Measurements from ENCODE around the gene ZNF17.
"Not testable (repeated sequence)": the region's sequence is repeated elsewhere in the genome, so short reads cannot be mapped to it uniquely, and the experiment has no call there.

Gene ZNF17

DNA sequence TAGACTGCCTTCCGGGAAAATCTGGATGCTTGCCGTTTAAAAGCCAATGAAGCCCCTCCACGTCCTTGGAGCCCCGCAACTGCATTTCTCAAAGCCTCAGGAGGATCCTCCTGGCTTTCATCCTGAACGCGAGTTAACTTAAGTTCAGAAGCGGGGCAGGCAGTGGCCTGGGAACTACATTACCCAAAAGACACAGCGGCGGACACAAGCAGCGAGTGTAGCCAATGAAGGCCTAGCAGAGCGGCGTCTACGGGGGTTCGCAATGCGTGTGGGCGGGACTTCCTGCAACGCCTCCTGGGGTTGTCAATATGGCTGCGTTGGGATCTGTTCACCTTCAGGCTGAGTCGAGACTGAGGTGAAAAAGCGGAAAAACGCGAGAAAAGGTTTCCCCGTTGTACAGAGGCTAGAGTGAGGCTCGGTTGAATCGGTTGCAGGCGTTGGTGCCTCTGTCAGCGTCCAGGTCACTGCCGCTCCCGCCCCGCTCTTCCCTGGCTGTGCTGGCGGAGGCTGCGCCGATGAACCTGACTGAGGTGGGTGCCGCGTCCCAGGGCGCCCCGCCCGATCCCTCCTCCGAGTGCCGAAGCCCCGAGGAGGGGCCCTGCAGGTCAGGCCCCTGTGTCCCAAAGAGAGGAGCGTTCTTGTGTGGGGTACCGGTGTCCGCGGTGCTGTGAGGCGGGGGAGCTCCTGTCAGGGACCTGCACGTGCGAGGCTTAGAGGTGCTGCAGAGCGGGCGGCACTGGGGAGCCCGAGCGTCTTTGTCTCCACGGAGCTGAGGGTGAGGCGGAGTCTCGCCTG lies at the start of gene ZNF17:
TSS of gene ZNF17 (plus strand) at position 285 of the 795 bp plus-strand sequence. CDS start 2,455 bp downstream, outside the sequence.
- DNase-seq (ENCODE audit: low spot score) = peak; percentile 93

GRCh38 chr19:57362419-57362818 lies 48.5 kb upstream of the ZNF17 start:
- no peak for DNase-seq (ENCODE audit: low spot score)

GRCh38 chr19:57362997-57363687 lies 47.8 kb upstream of the ZNF17 start, which contains the start of the genes TRAPPC2B and ZNF547:
Gene TRAPPC2B, plus strand, starts transcription at chr19:57363551. Its CDS starts 1,283 bp downstream, at chr19:57364834.
Gene ZNF547, plus strand, starts transcription at chr19:57363551. Its CDS starts 5,005 bp downstream, at chr19:57368556.
- DNase-seq (ENCODE audit: low spot score) = peak; percentile 99

DNA sequence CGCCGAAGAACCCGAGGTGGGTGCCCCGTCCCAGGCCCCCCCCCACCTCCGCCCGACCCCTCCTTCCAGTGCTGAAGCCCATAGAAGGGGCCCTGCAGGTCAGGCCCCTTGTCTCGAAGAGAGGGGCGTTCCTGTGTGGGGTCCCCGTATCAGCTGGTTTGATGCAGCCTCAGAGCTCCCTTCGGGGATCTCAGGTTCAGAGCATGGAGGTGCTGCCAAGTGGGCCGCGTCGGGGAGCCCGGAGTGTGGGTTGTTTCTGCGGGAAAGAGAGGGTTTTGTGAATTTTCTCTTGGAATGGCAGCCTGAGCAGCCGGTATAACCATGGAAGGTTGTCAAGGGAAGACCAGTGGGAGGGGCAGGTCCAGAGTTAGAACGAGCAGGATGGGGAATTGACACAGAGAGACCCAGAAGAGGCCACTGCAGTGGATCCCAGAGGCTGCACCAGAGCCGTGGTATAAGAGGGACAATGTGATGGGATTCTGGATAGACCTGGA lies 47.2 kb upstream of the ZNF17 start:
- no peak for DNase-seq (ENCODE audit: low spot score)

- DNase-seq (ENCODE audit: low spot score) = no peak
Observed at GRCh38 chr19:57366776-57367175, 44.2 kb upstream of the ZNF17 start.

GRCh38 chr19:57374179-57374578 lies 36.8 kb upstream of the ZNF17 start:
- no peak for DNase-seq (ENCODE audit: low spot score)

GRCh38 chr19:57374647-57375046 lies 36.3 kb upstream of the ZNF17 start:
- DNase-seq (ENCODE audit: low spot score) = not testable (repeated sequence)

- DNase-seq (ENCODE audit: low spot score) = no peak
Observed at GRCh38 chr19:57376151-57376550, 34.8 kb upstream of the ZNF17 start.

- no peak for DNase-seq (ENCODE audit: low spot score)
Observed at GRCh38 chr19:57377498-57378146, 33.3 kb upstream of the ZNF17 start.

DNA sequence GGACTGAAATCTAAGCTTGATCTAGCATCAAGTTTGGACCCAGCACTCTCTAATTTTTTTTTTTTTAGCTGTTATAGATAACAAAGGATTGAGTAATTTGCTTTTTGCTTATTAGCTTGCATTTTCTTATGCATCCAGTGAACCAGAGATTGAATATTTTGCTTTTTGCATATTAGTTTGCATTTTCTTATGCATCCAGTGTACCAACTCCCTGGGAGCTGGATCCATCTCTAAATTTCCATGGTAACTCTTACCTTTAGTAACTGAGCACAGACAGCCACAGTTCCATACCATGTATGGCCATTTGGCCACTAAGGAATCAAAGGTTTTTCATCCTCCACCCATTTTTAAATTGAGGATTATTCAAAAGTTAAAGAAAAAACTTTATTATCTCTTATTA lies 30.0 kb upstream of the ZNF17 start:
- DNase-seq (ENCODE audit: low spot score) = no peak

- no peak for DNase-seq (ENCODE audit: low spot score)
Observed at GRCh38 chr19:57382806-57383488, 28.0 kb upstream of the ZNF17 start.

DNA sequence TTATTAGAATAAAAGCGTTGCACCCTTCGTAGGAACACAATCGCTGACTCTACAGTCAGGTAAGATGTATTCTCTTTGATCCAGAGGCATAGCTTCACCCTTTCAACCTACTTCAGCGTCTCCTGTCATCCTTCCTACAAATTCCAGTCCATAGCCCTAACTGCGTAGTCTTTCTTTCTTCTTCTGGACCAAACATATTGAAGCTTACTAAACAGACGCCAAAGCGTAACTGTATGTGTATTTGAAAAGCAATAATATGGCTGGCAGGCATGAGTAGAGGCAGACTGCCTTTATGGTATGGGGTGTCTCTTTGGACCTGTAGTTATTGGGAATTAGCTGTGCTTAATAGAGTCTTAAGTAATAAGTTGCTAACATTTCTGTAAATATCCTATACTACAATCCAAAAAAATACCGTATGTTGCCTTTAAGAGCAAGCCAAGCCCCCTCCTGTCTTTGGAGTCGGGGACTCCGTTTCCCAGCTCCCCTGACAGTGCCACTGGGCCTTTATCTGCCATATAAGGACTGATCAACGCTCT lies 21.7 kb upstream of the ZNF17 start:
- DNase-seq (ENCODE audit: low spot score) = no peak

DNA sequence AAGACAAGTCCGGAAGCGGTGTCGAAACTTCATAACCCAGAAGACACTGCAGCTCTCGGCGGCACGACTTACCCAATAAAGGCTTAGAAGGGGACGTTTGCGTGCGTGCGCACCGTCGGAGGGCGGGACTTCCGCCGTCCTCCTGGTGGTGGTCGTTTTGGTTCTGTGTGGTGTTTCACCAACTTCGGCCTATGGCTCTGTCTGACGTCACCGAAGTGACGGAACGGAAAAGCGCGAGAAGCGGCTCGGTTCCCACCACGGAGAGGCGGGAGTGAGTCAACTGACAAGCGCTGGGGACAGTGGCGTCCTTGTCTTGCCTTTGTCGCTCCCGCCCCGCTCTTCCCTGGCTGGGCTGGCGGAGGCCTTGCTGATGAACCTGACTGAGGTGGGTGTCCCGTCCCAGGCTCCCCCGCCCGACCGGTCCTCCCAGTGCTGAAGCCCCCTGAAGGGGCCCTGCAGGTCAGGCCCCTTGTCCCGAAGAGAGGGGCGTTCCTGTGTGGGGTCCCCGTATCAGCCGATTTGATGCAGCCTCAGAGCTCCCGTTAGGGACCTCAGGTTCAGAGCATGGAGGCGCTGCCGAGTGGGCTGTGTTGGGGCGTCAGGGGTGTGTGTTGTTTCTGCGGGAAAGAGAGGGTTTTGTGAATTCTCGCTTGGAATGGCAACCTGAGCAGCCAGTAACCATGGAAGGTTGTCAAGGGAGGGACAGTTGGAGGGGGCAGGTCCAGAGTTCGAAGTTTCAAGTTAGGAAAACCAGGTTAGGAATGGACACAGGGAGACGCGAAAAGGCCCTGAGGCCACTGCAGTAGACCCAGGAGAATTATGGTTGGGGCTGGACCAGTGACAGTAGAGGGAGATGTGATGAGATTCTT lies 21.0 kb upstream of the ZNF17 start, which contains the start of gene ZNF548:
TSS of gene ZNF548 (plus strand) at position 125 of the 869 bp plus-strand sequence. CDS start at position 371, 246 bp downstream.
- DNase-seq (ENCODE audit: low spot score) = peak; percentile 97

GRCh38 chr19:57395710-57396109 lies 15.3 kb upstream of the ZNF17 start:
- DNase-seq (ENCODE audit: low spot score) = no peak

- no peak for DNase-seq (ENCODE audit: low spot score)
Observed at GRCh38 chr19:57398868-57399267, 12.1 kb upstream of the ZNF17 start.

- no peak for DNase-seq (ENCODE audit: low spot score)
Observed at GRCh38 chr19:57403737-57404563, 7.0 kb upstream of the ZNF17 start.

DNA sequence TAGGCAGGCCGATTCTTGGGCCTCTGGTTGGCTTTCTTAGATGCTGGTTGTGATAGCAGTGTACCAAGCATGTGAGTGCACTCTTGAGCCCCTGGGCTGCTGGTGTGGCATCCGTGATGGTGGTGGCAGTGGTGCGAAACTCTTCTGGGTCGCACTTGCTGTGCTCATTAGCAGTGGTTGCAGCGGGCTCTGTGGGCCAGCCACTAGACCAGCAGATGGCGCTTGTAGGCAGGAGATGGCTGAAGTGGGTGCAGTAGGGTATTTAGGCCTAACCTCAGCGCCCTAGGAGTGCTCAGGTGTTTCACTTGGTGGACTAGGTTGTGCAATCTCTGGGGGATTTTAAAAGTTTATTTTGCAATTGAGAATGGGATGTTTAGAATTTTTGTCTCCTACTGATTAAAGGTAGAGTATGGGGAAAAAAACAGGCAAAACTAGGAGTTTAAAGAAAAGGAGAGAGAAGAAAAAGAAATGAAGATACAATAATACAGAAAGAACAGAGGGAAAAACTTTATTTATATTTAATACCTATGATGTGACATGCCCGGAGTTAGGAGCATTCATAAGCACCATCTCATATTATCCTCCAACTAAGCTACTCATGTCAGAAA lies 4.3 kb upstream of the ZNF17 start:
- DNase-seq (ENCODE audit: low spot score) = peak; percentile 71

DNA sequence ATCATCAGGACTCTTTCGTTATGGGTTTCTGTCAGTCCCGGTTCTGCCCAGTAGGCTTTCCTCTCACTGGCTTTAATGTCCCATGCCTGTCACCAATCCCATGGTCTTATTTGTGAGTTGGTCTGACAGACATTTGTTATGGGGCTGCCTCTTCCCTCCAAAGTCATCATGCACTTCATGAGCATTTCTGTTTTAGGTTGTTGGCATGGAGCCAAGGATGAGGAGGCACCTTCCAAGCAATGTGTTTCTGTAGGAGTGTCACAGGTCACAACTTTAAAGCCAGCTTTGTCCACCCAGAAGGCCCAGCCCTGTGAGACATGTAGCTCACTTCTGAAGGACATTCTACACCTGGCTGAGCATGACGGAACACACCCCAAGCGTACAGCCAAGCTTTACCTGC lies 8.5 kb downstream of the ZNF17 start:
- no peak for DNase-seq (ENCODE audit: low spot score)

DNA sequence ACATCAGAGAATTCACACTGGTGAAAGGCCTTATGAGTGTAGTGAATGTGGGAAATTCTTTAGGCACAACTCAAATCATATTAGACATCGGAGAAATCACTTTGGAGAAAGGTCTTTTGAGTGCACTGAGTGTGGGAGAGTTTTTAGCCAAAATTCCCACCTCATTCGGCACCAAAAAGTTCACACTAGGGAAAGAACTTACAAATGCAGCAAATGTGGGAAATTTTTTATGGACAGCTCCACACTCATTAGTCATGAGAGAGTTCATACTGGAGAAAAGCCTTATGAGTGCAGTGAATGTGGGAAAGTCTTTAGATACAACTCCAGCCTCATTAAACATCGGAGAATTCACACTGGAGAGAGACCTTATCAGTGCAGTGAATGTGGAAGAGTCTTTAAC lies 10.1 kb downstream of the ZNF17 start:
- DNase-seq (ENCODE audit: low spot score) = no peak

Data from CD4-positive, alpha-beta T cell treated with Interleukin-2 at 100 ng/mL for 4 hours (primary cell).